Right kidney (tissue), 9 donors: Measurements from ENCODE around the gene GPX3.

Experiments
- DNase-seq: peaks from one replicate; pipeline ENCODE4 v3.0.0-alpha.2; 2016
- long read RNA-seq, 8 donors: transcript quantifications; one replicate each; lab custom pipeline, GENCODE V29; 2026

The GPX3 gene
- long read RNA-seq, donor 1, transcript GPX3-201 (5 exons, 1,636 nt) = major isoform, 525 of 611 reads
- long read RNA-seq, donor 1, partial matches to known transcripts = 47 of 611 reads
- long read RNA-seq, donor 1, other reads (novel, unspliced or antisense) = 34 of 611 reads
- long read RNA-seq, donor 2, transcript GPX3-209 (6 exons, 1,478 nt) = minor isoform, 7 of 925 reads
- long read RNA-seq, donor 2, transcript GPX3-201 (5 exons, 1,636 nt) = major isoform, 462 of 925 reads
- long read RNA-seq, donor 2, partial matches to known transcripts = 426 of 925 reads
- long read RNA-seq, donor 2, other reads (novel, unspliced or antisense) = 29 of 925 reads
- long read RNA-seq, donor 3, transcript GPX3-201 (5 exons, 1,636 nt) = major isoform, 253 of 323 reads
- long read RNA-seq, donor 3, partial matches to known transcripts = 51 of 323 reads
- long read RNA-seq, donor 3, other reads (novel, unspliced or antisense) = 19 of 323 reads
- long read RNA-seq, donor 4, transcript GPX3-201 (5 exons, 1,636 nt) = major isoform, 280 of 331 reads
- long read RNA-seq, donor 4, partial matches to known transcripts = 34 of 331 reads
- long read RNA-seq, donor 4, other reads (novel, unspliced or antisense) = 11 of 331 reads
- long read RNA-seq, donor 5, transcript GPX3-201 (5 exons, 1,636 nt) = major isoform, 523 of 671 reads
- long read RNA-seq, donor 5, transcript GPX3-209 (6 exons, 1,478 nt) = minor isoform, 7 of 671 reads
- long read RNA-seq, donor 5, partial matches to known transcripts = 113 of 671 reads
- long read RNA-seq, donor 5, other reads (novel, unspliced or antisense) = 26 of 671 reads
- long read RNA-seq, donor 6, transcript GPX3-209 (6 exons, 1,478 nt) = minor isoform, 6 of 588 reads
- long read RNA-seq, donor 6, transcript GPX3-201 (5 exons, 1,636 nt) = major isoform, 442 of 588 reads
- long read RNA-seq, donor 6, partial matches to known transcripts = 105 of 588 reads
- long read RNA-seq, donor 6, other reads (novel, unspliced or antisense) = 33 of 588 reads
- long read RNA-seq, donor 7, transcript GPX3-209 (6 exons, 1,478 nt) = minor isoform, 7 of 601 reads
- long read RNA-seq, donor 7, transcript GPX3-201 (5 exons, 1,636 nt) = major isoform, 424 of 601 reads
- long read RNA-seq, donor 7, partial matches to known transcripts = 136 of 601 reads
- long read RNA-seq, donor 7, other reads (novel, unspliced or antisense) = 32 of 601 reads
- long read RNA-seq, donor 8, transcript GPX3-201 (5 exons, 1,636 nt) = major isoform, 600 of 706 reads
- long read RNA-seq, donor 8, transcript GPX3-209 (6 exons, 1,478 nt) = minor isoform, 5 of 706 reads
- long read RNA-seq, donor 8, partial matches to known transcripts = 60 of 706 reads
- long read RNA-seq, donor 8, other reads (novel, unspliced or antisense) = 37 of 706 reads

GRCh38 chr5:151020304-151021110 lies at the start of gene GPX3:
Gene GPX3 (plus strand): TSS chr5:151020591. CDS start chr5:151020655, 64 bp downstream.
- DNase-seq = peak; percentile 82

- DNase-seq = no peak
Observed at GRCh38 chr5:150978590-150978989, 41.8 kb upstream of the GPX3 start.

- DNase-seq = no peak
Observed at GRCh38 chr5:150987746-150988145, 32.6 kb upstream of the GPX3 start.

GRCh38 chr5:150989695-150990094 lies 30.7 kb upstream of the GPX3 start:
- DNase-seq = no peak

- no peak for DNase-seq
Observed at GRCh38 chr5:150992705-150993104, 27.7 kb upstream of the GPX3 start.

GRCh38 chr5:150993422-150993821 lies 27.0 kb upstream of the GPX3 start:
- DNase-seq = no peak

GRCh38 chr5:150993826-150994412 lies 26.5 kb upstream of the GPX3 start:
- DNase-seq = no peak

GRCh38 chr5:150999704-151000442 lies 20.5 kb upstream of the GPX3 start:
- no peak for DNase-seq

- DNase-seq = no peak
Observed at GRCh38 chr5:151001436-151001835, 19.0 kb upstream of the GPX3 start.

GRCh38 chr5:151002250-151002649 lies 18.1 kb upstream of the GPX3 start:
- no peak for DNase-seq

- no peak for DNase-seq
Observed at GRCh38 chr5:151002681-151003502, 17.5 kb upstream of the GPX3 start.

- no peak for DNase-seq
Observed at GRCh38 chr5:151003503-151003860, 16.9 kb upstream of the GPX3 start.

- DNase-seq = no peak
Observed at GRCh38 chr5:151004499-151004898, 15.9 kb upstream of the GPX3 start.

- no peak for DNase-seq
Observed at GRCh38 chr5:151005187-151005949, 15.0 kb upstream of the GPX3 start.

GRCh38 chr5:151005950-151006576 lies 14.3 kb upstream of the GPX3 start:
- peak; percentile 26 for DNase-seq

GRCh38 chr5:151006704-151007334 lies 13.6 kb upstream of the GPX3 start:
- no peak for DNase-seq

GRCh38 chr5:151007430-151008209 lies 12.8 kb upstream of the GPX3 start:
- no peak for DNase-seq
